Lower lobe of right lung (tissue), 2 donors: ENCODE results near the gene FCSK. TPM values are rescaled to one million over a fixed set of nuclear protein-coding genes. Genes with fewer than 3 reads are reported as not detected.

Experiments used
- ATAC-seq, 2 donors: fragments of 200-7000 bp; cut with Tn5 transposase; one replicate each; pipeline ENCODE4 v1.9.1; 2020 to 2022; ENCODE audit warnings: mild to moderate bottlenecking in 2 of 2, moderate library complexity in 2 of 2
- DNase-seq: peaks from one replicate; pipeline ENCODE4 v3.0.0-alpha.2; 2020
- H3K27ac ChIP-seq: fragments of 200-600 bp; one replicate; pipeline ENCODE4 v1.8.0; 2022
- H3K27me3 ChIP-seq: fragments of 200-600 bp; one replicate; pipeline ENCODE4 v1.8.0; 2022; ENCODE audit warnings: low read depth
- H3K36me3 ChIP-seq: fragments of 200-600 bp; one replicate; pipeline ENCODE4 v1.8.0; 2022; ENCODE audit warnings: mild to moderate bottlenecking
- H3K4me1 ChIP-seq: fragments of 200-600 bp; one replicate; pipeline ENCODE4 v1.8.0; 2022
- H3K4me3 ChIP-seq: fragments of 200-600 bp; one replicate; pipeline ENCODE4 v1.8.0; 2022; ENCODE audit warnings: mild to moderate bottlenecking
- H3K9me3 ChIP-seq: fragments of 200-600 bp; one replicate; pipeline ENCODE4 v1.8.0; 2022
- intact Hi-C: fragments of 100-400 bp; cut with DNase I; formaldehyde crosslinking; loops from one replicate; pipeline ENCODE4 v1.11.0; 2022
- total RNA-seq: library from RNA; stranded (reverse); fragmentation: NEBNext Ultra II Directional; extraction: Animal tissue kit (Norgen Biotek cat#: 25700); gene quantifications from one replicate; pipeline ENCODE4 v1.2.1, GENCODE V29; 2021
- TF ChIP-seq, protein P1 (sequence below): fragments of 200-600 bp; IDR thresholded peaks from one replicate; pipeline ENCODE4 v1.8.0; 2022; ENCODE audit warnings: antibody characterized with exemption, mild to moderate bottlenecking
- donor health status: DM: no; HTN: yes; CAD: no; lungs with severe emphysema.

FCSK gene
- total RNA-seq, 1 donor from 2014 or later = 23.8 TPM

DNA sequence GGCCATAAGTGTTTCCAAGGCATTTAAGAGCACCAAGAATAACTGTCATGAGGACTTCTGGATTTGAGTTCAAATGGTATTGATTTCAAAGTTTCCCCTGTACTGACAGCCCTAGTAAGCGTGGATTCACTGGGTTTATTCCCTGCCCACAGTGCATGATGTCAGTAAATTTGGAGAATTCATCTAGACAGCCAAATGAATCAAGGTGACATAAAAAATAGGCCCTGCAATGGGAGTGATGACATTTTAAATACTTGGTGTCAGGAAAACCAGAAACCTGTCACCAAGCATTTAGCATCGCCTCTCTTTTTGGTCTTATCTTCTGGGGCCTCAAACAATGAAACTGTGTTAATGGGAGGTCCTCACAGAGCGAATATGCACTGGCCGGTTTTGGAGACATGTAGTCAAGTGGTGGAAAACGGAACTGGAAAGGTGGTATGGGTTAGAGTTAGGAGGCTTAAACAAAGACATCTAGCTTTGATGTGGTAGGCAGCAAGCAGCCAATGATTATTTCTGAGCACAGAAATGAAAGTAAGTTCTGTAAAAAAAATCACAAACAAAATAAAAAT, 39.9 kb downstream of the FCSK start:
- H3K9me3 ChIP-seq = no peaks in the 10 kb centered on the region
- no peaks in the 10 kb centered on the region for H3K4me1 ChIP-seq
- H3K36me3 ChIP-seq = peaks cover 91% of the 10 kb centered on the region
- TF ChIP-seq, protein P1, sequence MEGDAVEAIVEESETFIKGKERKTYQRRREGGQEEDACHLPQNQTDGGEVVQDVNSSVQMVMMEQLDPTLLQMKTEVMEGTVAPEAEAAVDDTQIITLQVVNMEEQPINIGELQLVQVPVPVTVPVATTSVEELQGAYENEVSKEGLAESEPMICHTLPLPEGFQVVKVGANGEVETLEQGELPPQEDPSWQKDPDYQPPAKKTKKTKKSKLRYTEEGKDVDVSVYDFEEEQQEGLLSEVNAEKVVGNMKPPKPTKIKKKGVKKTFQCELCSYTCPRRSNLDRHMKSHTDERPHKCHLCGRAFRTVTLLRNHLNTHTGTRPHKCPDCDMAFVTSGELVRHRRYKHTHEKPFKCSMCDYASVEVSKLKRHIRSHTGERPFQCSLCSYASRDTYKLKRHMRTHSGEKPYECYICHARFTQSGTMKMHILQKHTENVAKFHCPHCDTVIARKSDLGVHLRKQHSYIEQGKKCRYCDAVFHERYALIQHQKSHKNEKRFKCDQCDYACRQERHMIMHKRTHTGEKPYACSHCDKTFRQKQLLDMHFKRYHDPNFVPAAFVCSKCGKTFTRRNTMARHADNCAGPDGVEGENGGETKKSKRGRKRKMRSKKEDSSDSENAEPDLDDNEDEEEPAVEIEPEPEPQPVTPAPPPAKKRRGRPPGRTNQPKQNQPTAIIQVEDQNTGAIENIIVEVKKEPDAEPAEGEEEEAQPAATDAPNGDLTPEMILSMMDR = no peak
- H3K27me3 ChIP-seq = no peaks in the 10 kb centered on the region
- intact Hi-C loops = no loop called here
- H3K27ac ChIP-seq = no peak overlapping the region
- no peak overlapping the region for H3K4me3 ChIP-seq
- ATAC-seq (no peak), DNase-seq (no peak)

DNA sequence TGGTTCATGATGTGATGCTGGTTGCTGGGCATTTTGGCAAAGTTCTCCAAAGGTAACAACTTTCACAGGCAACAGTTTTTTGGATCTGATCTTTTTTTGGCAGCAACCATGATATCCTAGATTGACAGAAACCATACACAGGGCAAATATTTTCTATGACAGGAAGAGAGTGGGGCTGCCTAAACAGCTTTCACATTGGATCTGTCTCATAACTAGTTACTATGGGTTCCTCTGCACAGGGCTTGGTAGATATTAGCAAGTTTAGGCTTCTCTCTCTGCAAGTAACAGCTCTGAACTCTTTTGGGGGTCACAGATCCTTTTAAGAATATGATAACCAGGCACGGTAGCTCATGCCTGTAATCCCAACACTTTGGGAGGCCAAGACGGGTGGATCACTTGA, 40.4 kb downstream of the FCSK start:
- peaks cover 91% of the 10 kb centered on the region for H3K36me3 ChIP-seq
- TF ChIP-seq, protein P1 = no peak
- no peak for ATAC-seq
- DNase-seq = no peak
- intact Hi-C loops = no loop called here
- H3K4me3 ChIP-seq = no peak overlapping the region
- no peaks in the 10 kb centered on the region for H3K4me1 ChIP-seq
- H3K27ac ChIP-seq = no peak overlapping the region
- H3K9me3 ChIP-seq = no peaks in the 10 kb centered on the region
- no peaks in the 10 kb centered on the region for H3K27me3 ChIP-seq

DNA sequence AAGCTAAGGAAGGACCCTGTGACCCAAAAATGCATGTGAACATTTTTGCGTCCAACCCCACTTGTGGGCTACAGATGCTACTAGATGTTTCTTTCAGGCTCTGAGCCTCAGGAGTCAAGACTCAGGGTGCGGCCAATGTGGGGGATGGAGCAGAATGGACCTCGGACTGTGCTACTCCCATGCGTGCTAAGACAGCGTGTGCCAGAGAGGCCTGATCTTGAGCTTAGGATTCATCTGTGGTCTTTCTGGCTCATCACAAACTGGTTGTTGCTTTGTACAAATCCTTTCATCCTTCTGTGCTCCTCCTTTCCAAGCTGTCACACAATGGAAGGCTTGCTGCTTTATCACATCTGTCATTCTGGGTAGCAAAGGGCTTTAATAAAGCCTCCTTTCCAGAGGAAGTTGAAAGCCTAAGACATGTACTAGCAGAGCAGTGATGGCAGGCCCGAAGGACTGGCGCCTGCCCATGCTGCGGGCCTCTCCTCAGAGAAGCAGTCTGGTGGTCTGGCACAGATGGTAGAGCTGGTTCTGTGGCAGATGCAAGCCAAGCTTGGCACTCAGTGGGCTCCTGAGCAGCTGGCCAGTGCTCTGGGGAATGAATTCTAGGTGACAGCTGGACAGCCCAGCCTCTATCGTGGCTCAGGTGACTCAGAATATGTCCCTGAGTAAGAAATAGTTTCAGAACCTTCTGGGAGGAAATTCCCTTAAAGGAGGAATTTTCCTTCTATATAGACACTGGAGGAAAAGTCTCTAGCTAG, 41.2 kb downstream of the FCSK start:
- no peak overlapping the region for H3K27ac ChIP-seq
- no peak overlapping the region for H3K4me3 ChIP-seq
- DNase-seq (no peak), ATAC-seq (no peak)
- TF ChIP-seq, protein P1 = no peak
- no peaks in the 10 kb centered on the region for H3K4me1 ChIP-seq
- peaks cover 91% of the 10 kb centered on the region for H3K36me3 ChIP-seq
- H3K9me3 ChIP-seq = no peaks in the 10 kb centered on the region
- H3K27me3 ChIP-seq = no peaks in the 10 kb centered on the region
- intact Hi-C loops = no loop called here

DNA sequence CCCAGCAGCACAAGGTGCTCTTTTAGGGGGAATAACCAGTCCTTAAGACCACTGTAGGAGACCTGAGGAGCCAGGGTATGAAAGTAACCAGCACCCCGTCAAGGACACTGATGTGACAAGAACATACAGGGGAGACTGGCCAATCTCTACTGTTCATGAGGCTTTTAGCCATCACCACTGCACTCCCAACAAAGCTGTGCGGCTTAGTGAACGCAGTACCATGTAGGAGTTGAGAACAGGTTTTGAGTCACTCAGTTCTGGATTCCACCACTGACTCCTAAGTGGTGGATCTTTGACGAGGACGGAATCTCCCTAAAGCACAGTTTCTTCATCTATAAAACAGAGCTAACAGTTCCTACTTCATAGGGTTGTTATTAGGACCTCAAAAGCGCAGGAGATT, 42.1 kb downstream of the FCSK start:
- Histone ChIP-seq H3K9me3 (no peaks in the 10 kb centered on the region), H3K36me3 (peaks cover 90% of the 10 kb centered on the region), H3K4me1 (no peaks in the 10 kb centered on the region), H3K27me3 (no peaks in the 10 kb centered on the region), H3K4me3 (no peak overlapping the region), H3K27ac (no peak overlapping the region)
- no peak for DNase-seq
- no peak for ATAC-seq
- intact Hi-C loops = no loop called here
- TF ChIP-seq, protein P1 = no peak

DNA sequence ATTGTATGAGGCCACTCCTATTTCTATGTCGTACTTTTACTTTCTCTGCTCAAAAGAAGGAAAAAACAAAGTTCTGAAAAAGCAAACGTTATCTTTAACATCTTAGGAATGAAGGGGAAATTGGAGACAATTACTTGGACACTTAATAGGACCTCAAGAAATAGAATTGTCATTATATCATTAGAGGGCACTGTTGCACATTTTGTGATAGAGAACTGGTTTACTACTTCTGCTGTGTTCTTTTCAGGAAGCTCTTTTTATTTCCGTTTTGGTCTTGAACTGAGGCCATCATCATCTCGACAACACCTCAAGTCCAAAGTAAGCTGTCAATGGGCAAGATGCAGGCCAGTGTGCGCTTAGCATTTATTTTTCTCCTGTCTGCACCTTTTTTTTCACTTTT, 54.4 kb downstream of the FCSK start:
- H3K4me1 ChIP-seq = no peaks in the 10 kb centered on the region
- H3K9me3 ChIP-seq = no peaks in the 10 kb centered on the region
- H3K36me3 ChIP-seq = peaks cover 84% of the 10 kb centered on the region
- ATAC-seq = no peak
- no peaks in the 10 kb centered on the region for H3K27me3 ChIP-seq
- intact Hi-C loops = no loop called here
- TF ChIP-seq, protein P1 = no peak
- H3K4me3 ChIP-seq = no peak overlapping the region
- no peak overlapping the region for H3K27ac ChIP-seq
- no peak for DNase-seq
